HEK293 (cell line): ENCODE measurements around the gene PDE4A.
A peak's percentile ranks its signal among the peaks of the same experiment; 100 is the strongest.

Experiments used
- CTCF ChIA-PET: fragments of 350-600 bp; formaldehyde crosslinking; extraction: SDS; loops from one replicate; lab custom pipeline; 2021; ENCODE audit warnings: antibody characterized with exemption; lab: Yijun Ruan, JAX
- POLR2A ChIA-PET: fragments of 300-600 bp; formaldehyde crosslinking; extraction: SDS; loops from one replicate; lab custom pipeline; 2020; ENCODE audit warnings: antibody characterized with exemption, inconsistent platforms; lab: Yijun Ruan, JAX
- H3K27ac ChIP-seq: fragments of 200-500 bp; sonication (Bioruptor generic); 2 replicates; pipeline ENCODE4 v1.5.1; 2014; ENCODE audit warnings: low read depth, low read length, control low read depth, inconsistent platforms; ENCODE audit errors: extremely low read depth
- H3K36me3 ChIP-seq, 2 experiments: fragments of 200-500 bp in 1 of 2; sonication (Bioruptor generic) in 1 of 2; 1 replicate in 1 of 2; 2 replicates in 1 of 2; pipeline ENCODE4 v1.5.1; 2014 to 2017; ENCODE audit warnings: inconsistent platforms in 2 of 2, low read length in 2 of 2; ENCODE audit not compliant: control insufficient read depth in 2 of 2, insufficient read depth in 1 of 2
- H3K4me1 ChIP-seq: fragments of 200-500 bp; sonication (Bioruptor generic); 2 replicates; pipeline ENCODE4 v1.5.1; 2014; ENCODE audit warnings: mild to moderate bottlenecking, low read length, inconsistent platforms; ENCODE audit not compliant: control insufficient read depth, insufficient read depth
- H3K4me3 ChIP-seq: 2 replicates; pipeline ENCODE4 v1.5.1; 2011; ENCODE audit warnings: low read depth, mild to moderate bottlenecking, control low read depth, low read length, moderate library complexity
- H3K9me3 ChIP-seq: fragments of 200-500 bp; sonication (Bioruptor generic); 2 replicates; pipeline ENCODE4 v1.5.1; 2014; ENCODE audit warnings: low read depth, low read length, inconsistent platforms; ENCODE audit not compliant: control insufficient read depth, insufficient read depth
- GLIS1 ChIP-seq: fragments of 450-650 bp; formaldehyde crosslinking; IDR thresholded peaks from 2 replicates; pipeline ENCODE4 v1.5.1; 2016; ENCODE audit warnings: missing biosample characterization, missing genetic modification characterization
- HOXC10 ChIP-seq: sonication (generic); formaldehyde crosslinking; IDR thresholded peaks from 2 replicates; pipeline ENCODE4 v1.8.1; 2023; ENCODE audit warnings: mild to moderate bottlenecking, missing genetic modification reagents
- HOXD13 ChIP-seq: sonication (generic); formaldehyde crosslinking; IDR thresholded peaks from 2 replicates; pipeline ENCODE4 v1.8.0; 2022; ENCODE audit warnings: missing genetic modification reagents, borderline replicate concordance
- KLF1 ChIP-seq: fragments of 450-650 bp; formaldehyde crosslinking; IDR thresholded peaks from 2 replicates; pipeline ENCODE4 v1.5.1; 2016; ENCODE audit warnings: missing biosample characterization, missing genetic modification characterization
- KLF10 ChIP-seq: fragments of 450-650 bp; IDR thresholded peaks from 2 replicates; pipeline ENCODE4 v1.5.1; 2018; ENCODE audit warnings: missing biosample characterization, mild to moderate bottlenecking, missing genetic modification characterization
- SCRT2 ChIP-seq: fragments of 450-650 bp; formaldehyde crosslinking; IDR thresholded peaks from 2 replicates; pipeline ENCODE4 v1.5.1; 2016; ENCODE audit warnings: missing biosample characterization, missing genetic modification characterization
- WT1 ChIP-seq: fragments of 450-650 bp; formaldehyde crosslinking; IDR thresholded peaks from 2 replicates; pipeline ENCODE4 v1.5.1; 2016; ENCODE audit warnings: missing biosample characterization, missing genetic modification characterization
- ZBTB17 ChIP-seq: fragments of 450-650 bp; formaldehyde crosslinking; IDR thresholded peaks from 2 replicates; pipeline ENCODE4 v1.5.1; 2016; ENCODE audit warnings: missing biosample characterization, missing genetic modification characterization
- ZBTB7A ChIP-seq: fragments of 450-650 bp; formaldehyde crosslinking; IDR thresholded peaks from 2 replicates; pipeline ENCODE4 v1.5.1; 2016; ENCODE audit warnings: low read depth, missing biosample characterization, missing genetic modification characterization
- ZBTB8A ChIP-seq: fragments of 450-650 bp; formaldehyde crosslinking; IDR thresholded peaks from 2 replicates; pipeline ENCODE4 v1.5.1; 2016; ENCODE audit warnings: missing biosample characterization, missing genetic modification characterization
- ZIC2 ChIP-seq: fragments of 450-650 bp; formaldehyde crosslinking; IDR thresholded peaks from 2 replicates; pipeline ENCODE4 v1.5.1; 2016; ENCODE audit warnings: missing biosample characterization, missing genetic modification characterization
- ZNF23 ChIP-seq: fragments of 450-650 bp; formaldehyde crosslinking; IDR thresholded peaks from 2 replicates; pipeline ENCODE4 v1.5.1; 2016; ENCODE audit warnings: missing biosample characterization, missing genetic modification characterization, borderline replicate concordance
- ZNF274 ChIP-seq, 2 experiments: fragments of 200-500 bp in 1 of 2; fragments of 450-650 bp in 1 of 2; sonication (Bioruptor generic) in 1 of 2; formaldehyde crosslinking in 1 of 2; IDR thresholded peaks; 2 replicates each; pipeline versions ENCODE4 v1.5.1 to v1.6.1; 2014 to 2016; ENCODE audit warnings: borderline replicate concordance in 1 of 2, inconsistent platforms in 1 of 2, low read length in 1 of 2, missing biosample characterization in 1 of 2, missing genetic modification characterization in 1 of 2
- ZNF335 ChIP-seq: fragments of 450-650 bp; formaldehyde crosslinking; conservative IDR thresholded peaks from 2 replicates; pipeline ENCODE4 v1.5.1; 2016; ENCODE audit warnings: missing biosample characterization, missing genetic modification characterization
- ZNF423 ChIP-seq: fragments of 450-650 bp; formaldehyde crosslinking; IDR thresholded peaks from 2 replicates; pipeline ENCODE4 v1.5.1; 2016; ENCODE audit warnings: missing biosample characterization, missing genetic modification characterization
- ZNF596 ChIP-seq: fragments of 450-650 bp; IDR thresholded peaks from 2 replicates; pipeline ENCODE4 v1.5.0; 2018; ENCODE audit warnings: missing biosample characterization, mild to moderate bottlenecking, missing genetic modification characterization, moderate library complexity
- ZNF626 ChIP-seq: fragments of 450-650 bp; sonication (Bioruptor Pico); formaldehyde crosslinking; IDR thresholded peaks from 2 replicates; pipeline ENCODE4 v1.5.1; 2018; ENCODE audit warnings: missing biosample characterization, missing genetic modification characterization, inconsistent platforms
- ZNF660 ChIP-seq: fragments of 450-650 bp; IDR thresholded peaks from 2 replicates; pipeline ENCODE4 v1.5.1; 2018; ENCODE audit warnings: missing biosample characterization, mild to moderate bottlenecking, missing genetic modification characterization
- ZNF76 ChIP-seq: fragments of 450-650 bp; formaldehyde crosslinking; IDR thresholded peaks from 2 replicates; pipeline ENCODE4; 2016; ENCODE audit warnings: low read depth, missing biosample characterization, missing genetic modification characterization, borderline replicate concordance
- ZNF843 ChIP-seq: fragments of 450-650 bp; formaldehyde crosslinking; IDR thresholded peaks from 2 replicates; pipeline ENCODE4 v1.5.1; 2016; ENCODE audit warnings: missing biosample characterization, missing genetic modification characterization
- ZXDB ChIP-seq: fragments of 450-650 bp; formaldehyde crosslinking; IDR thresholded peaks from 2 replicates; pipeline ENCODE4 v1.5.1; 2016; ENCODE audit warnings: missing biosample characterization, missing genetic modification characterization
- TF ChIP-seq, protein P1 (sequence below): fragments of 450-650 bp; formaldehyde crosslinking; IDR thresholded peaks from 2 replicates; pipeline ENCODE4 v1.5.0; 2017; ENCODE audit warnings: missing biosample characterization, missing genetic modification characterization, borderline replicate concordance
- TF ChIP-seq, protein P2 (sequence below): fragments of 450-650 bp; formaldehyde crosslinking; IDR thresholded peaks from 2 replicates; pipeline ENCODE4 v1.5.1; 2016; ENCODE audit warnings: missing biosample characterization, missing genetic modification characterization
- TF ChIP-seq, protein P3 (sequence below): fragments of 450-650 bp; formaldehyde crosslinking; IDR thresholded peaks from 2 replicates; pipeline ENCODE4 v1.5.1; 2016; ENCODE audit warnings: missing biosample characterization, missing genetic modification characterization
- TF ChIP-seq, protein P4 (sequence below): fragments of 450-650 bp; formaldehyde crosslinking; IDR thresholded peaks from 2 replicates; pipeline ENCODE4 v1.5.1; 2016; ENCODE audit warnings: missing biosample characterization, missing genetic modification characterization
- TF ChIP-seq, protein P5 (sequence below): fragments of 450-650 bp; formaldehyde crosslinking; optimal IDR thresholded peaks from 2 replicates; pipeline ENCODE3; 2016; ENCODE audit warnings: missing biosample characterization, mild to moderate bottlenecking, missing genetic modification characterization

PDE4A gene

DNA sequence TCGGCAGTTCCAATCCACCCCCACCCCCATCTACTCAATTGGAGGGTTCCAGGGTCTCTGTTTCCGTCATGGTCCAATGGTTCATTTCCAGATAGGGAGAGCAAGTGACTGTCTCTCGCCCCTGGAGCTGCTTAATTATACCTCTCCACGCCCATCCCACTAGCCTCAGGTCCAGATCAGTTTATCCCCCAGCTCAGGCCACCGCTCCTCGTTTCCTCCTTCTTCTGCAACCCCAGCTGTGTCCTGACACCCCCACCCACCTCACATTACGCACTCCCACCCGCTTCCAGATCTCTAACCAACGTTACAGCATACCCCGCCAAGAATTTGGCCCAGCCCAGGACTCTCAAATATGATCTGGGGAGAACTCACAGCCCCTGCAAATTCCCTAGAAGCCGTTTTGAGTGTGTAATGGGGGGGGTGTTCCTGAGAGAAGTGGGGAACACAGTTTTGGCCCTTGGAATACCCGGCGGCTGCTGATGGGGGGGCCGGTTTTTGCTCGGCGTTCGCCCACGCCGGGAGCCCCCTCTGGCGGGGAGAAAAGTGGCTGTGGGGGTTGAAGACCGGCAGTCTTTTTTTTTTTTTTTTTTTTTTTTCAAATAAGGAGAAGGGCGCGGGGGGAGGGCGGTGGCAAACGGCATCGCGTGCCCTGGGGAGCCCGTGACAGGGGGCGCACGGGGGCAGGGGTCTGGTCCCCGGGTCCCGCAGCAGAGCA lies 1.7 kb upstream of the PDE4A start (continued):
- TF ChIP-seq, protein P1, sequence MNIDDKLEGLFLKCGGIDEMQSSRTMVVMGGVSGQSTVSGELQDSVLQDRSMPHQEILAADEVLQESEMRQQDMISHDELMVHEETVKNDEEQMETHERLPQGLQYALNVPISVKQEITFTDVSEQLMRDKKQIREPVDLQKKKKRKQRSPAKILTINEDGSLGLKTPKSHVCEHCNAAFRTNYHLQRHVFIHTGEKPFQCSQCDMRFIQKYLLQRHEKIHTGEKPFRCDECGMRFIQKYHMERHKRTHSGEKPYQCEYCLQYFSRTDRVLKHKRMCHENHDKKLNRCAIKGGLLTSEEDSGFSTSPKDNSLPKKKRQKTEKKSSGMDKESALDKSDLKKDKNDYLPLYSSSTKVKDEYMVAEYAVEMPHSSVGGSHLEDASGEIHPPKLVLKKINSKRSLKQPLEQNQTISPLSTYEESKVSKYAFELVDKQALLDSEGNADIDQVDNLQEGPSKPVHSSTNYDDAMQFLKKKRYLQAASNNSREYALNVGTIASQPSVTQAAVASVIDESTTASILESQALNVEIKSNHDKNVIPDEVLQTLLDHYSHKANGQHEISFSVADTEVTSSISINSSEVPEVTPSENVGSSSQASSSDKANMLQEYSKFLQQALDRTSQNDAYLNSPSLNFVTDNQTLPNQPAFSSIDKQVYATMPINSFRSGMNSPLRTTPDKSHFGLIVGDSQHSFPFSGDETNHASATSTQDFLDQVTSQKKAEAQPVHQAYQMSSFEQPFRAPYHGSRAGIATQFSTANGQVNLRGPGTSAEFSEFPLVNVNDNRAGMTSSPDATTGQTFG = no peak
- TF ChIP-seq ZNF274 (IDR thresholded peaks at IDR 0.05; ENCODE audit: low read length) (no peak), ZNF274 (tag by site-specific recombination; IDR thresholded peaks at IDR 0.05; ENCODE audit: borderline replicate concordance) (no peak), ZNF596 (no peak), WT1 (0 out of 2 replicates have a peak, but pooled peaks have one; percentile 6), SCRT2 (no peak), ZXDB (tag by site-specific recombination) (peak; percentile 70), ZBTB17 (0 out of 2 replicates have a peak, but pooled peaks have one; percentile 10)

DNA sequence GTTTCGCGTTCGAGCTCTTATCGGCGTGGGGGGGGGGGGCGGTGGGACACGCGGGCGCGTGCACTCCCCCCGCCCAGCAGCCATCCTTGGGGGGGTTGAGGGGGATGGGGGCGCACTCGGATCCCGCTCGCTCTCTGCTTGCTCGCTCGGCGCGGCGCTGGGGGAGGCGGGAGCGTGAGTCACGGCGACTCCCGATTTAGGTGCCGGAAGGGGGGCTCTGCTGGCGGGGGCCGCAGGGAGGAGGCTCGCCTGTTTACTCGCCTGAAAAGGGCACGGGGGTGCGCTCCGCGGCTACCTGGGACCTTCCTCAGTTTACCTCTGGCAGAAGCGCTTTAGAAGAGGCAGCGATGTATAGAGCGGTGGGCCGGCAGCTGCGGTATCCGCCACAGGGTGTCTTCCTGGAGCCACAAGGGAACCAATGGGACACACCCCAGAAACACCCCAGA lies 1.1 kb upstream of the PDE4A start:
- H3K9me3 ChIP-seq = no peaks in the 10 kb centered on the region
- H3K36me3 ChIP-seq = no peaks in the 10 kb centered on the region
- no peak overlapping the region for H3K27ac ChIP-seq
- 0 out of 2 replicates have a peak, but pooled peaks cover 8% of the 10 kb centered on the region for H3K4me1 ChIP-seq
- peak overlapping the region; percentile 30 for H3K4me3 ChIP-seq
- ChIA-PET POLR2A (interaction anchor here (1.4 kb wide), 1 partner anchor 39 kb away, joined by 8 read pairs; the partner anchor contains the start of gene TYK2), CTCF (interaction anchor here (0.7 to 9.1 kb wide), 3 partner anchors 8 to 1669 kb away, joined by 4 to 193 read pairs (median 71); partner anchors contain the start of gene CDC37)
- TF ChIP-seq WT1 = peak; percentile 72
- TF ChIP-seq, protein P2, sequence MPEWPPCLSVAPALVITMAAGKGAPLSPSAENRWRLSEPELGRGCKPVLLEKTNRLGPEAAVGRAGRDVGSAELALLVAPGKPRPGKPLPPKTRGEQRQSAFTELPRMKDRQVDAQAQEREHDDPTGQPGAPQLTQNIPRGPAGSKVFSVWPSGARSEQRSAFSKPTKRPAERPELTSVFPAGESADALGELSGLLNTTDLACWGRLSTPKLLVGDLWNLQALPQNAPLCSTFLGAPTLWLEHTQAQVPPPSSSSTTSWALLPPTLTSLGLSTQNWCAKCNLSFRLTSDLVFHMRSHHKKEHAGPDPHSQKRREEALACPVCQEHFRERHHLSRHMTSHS = peak; percentile 11; the same call in 1 of the 2 replicates
- TF ChIP-seq ZBTB8A (tag by site-specific recombination) = peak; percentile 58
- 0 out of 2 replicates have a peak, but pooled peaks have one; percentile 31 for TF ChIP-seq ZNF23 (tag by site-specific recombination)
- TF ChIP-seq, protein P3, sequence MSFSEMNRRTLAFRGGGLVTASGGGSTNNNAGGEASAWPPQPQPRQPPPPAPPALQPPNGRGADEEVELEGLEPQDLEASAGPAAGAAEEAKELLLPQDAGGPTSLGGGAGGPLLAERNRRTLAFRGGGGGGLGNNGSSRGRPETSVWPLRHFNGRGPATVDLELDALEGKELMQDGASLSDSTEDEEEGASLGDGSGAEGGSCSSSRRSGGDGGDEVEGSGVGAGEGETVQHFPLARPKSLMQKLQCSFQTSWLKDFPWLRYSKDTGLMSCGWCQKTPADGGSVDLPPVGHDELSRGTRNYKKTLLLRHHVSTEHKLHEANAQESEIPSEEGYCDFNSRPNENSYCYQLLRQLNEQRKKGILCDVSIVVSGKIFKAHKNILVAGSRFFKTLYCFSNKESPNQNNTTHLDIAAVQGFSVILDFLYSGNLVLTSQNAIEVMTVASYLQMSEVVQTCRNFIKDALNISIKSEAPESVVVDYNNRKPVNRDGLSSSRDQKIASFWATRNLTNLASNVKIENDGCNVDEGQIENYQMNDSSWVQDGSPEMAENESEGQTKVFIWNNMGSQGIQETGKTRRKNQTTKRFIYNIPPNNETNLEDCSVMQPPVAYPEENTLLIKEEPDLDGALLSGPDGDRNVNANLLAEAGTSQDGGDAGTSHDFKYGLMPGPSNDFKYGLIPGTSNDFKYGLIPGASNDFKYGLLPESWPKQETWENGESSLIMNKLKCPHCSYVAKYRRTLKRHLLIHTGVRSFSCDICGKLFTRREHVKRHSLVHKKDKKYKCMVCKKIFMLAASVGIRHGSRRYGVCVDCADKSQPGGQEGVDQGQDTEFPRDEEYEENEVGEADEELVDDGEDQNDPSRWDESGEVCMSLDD = peak; percentile 69; the same call in 1 of the 2 replicates
- TF ChIP-seq ZNF76 = 0 out of 2 replicates have a peak, but pooled peaks have one; percentile 15
- peak; percentile 67; the same call in 1 of the 2 replicates for TF ChIP-seq GLIS1 (tag by site-specific recombination)
- peak; percentile 49; the same call in 1 of the 2 replicates for TF ChIP-seq KLF1
- 0 out of 2 replicates have a peak, but pooled peaks have one; percentile 17 for TF ChIP-seq ZNF660 (tag by site-specific recombination)
- no peak for TF ChIP-seq ZNF843 (tag by site-specific recombination)
- TF ChIP-seq ZBTB7A (tag by site-specific recombination) = 0 out of 2 replicates have a peak, but pooled peaks have one; percentile 8
- TF ChIP-seq, protein P4, sequence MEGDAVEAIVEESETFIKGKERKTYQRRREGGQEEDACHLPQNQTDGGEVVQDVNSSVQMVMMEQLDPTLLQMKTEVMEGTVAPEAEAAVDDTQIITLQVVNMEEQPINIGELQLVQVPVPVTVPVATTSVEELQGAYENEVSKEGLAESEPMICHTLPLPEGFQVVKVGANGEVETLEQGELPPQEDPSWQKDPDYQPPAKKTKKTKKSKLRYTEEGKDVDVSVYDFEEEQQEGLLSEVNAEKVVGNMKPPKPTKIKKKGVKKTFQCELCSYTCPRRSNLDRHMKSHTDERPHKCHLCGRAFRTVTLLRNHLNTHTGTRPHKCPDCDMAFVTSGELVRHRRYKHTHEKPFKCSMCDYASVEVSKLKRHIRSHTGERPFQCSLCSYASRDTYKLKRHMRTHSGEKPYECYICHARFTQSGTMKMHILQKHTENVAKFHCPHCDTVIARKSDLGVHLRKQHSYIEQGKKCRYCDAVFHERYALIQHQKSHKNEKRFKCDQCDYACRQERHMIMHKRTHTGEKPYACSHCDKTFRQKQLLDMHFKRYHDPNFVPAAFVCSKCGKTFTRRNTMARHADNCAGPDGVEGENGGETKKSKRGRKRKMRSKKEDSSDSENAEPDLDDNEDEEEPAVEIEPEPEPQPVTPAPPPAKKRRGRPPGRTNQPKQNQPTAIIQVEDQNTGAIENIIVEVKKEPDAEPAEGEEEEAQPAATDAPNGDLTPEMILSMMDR = peak; percentile 4; the same call in 1 of the 2 replicates
- peak; percentile 72 for TF ChIP-seq ZIC2 (tag by site-specific recombination)
- peak; percentile 61; the same call in 1 of the 2 replicates for TF ChIP-seq KLF10 (tag by site-specific recombination)
- TF ChIP-seq ZNF423 (tag by site-specific recombination) = peak; percentile 15; the same call in 1 of the 2 replicates
- no peak for TF ChIP-seq HOXD13 (CRISPR knock-in tag)
- TF ChIP-seq ZNF626 = no peak
- TF ChIP-seq ZNF335 (tag by site-specific recombination) = peak; percentile 99
- TF ChIP-seq HOXC10 (CRISPR knock-in tag) = no peak
- TF ChIP-seq, protein P5, sequence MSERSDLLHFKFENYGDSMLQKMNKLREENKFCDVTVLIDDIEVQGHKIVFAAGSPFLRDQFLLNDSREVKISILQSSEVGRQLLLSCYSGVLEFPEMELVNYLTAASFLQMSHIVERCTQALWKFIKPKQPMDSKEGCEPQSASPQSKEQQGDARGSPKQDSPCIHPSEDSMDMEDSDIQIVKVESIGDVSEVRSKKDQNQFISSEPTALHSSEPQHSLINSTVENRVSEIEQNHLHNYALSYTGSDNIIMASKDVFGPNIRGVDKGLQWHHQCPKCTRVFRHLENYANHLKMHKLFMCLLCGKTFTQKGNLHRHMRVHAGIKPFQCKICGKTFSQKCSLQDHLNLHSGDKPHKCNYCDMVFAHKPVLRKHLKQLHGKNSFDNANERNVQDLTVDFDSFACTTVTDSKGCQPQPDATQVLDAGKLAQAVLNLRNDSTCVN (tag by site-specific recombination) = peak; percentile 58
